OCI-LY7 (cell line): ENCODE data around the gene MYO9B. TPM values are rescaled to one million over a fixed set of nuclear protein-coding genes. Genes with fewer than 3 reads are reported as not detected.

Experiments used
- BruUV-seq: library from RNA; stranded (reverse); fragments of 400-500 nt; replicated peaks from 2 replicates; lab custom pipeline; 2021; lab: Mats Ljungman, UMichigan
- CTCF ChIA-PET: fragments of 300-600 bp; sonication (Branson Sonifier 250); formaldehyde crosslinking; loops from one replicate; lab custom pipeline; 2022; ENCODE audit warnings: antibody characterized with exemption; ENCODE audit not compliant: unreplicated experiment; lab: Charles Lee
- POLR2A ChIA-PET: fragments of 300-600 bp; sonication (Branson Sonifier 250); formaldehyde crosslinking; loops from one replicate; lab custom pipeline; 2022; ENCODE audit warnings: antibody characterized with exemption; lab: Charles Lee
- DNase-seq: peaks from one replicate; pipeline ENCODE4 v3.0.0-alpha.2; 2015; ENCODE audit warnings: low spot score
- H2AFZ ChIP-seq: fragments of 200-600 bp; sonication (generic), shearing (Covaris generic); 2 replicates; pipeline ENCODE4 v1.6.1; 2014; ENCODE audit warnings: mild to moderate bottlenecking, antibody characterized with exemption, low read length, moderate library complexity
- H3K27ac ChIP-seq: fragments of 200-600 bp; sonication (generic); 2 replicates; pipeline ENCODE4 v1.5.1; 2014; ENCODE audit warnings: mixed run types, low read depth, mild to moderate bottlenecking, moderate library complexity, low read length, inconsistent platforms; ENCODE audit not compliant: poor library complexity, severe bottlenecking
- H3K36me3 ChIP-seq: fragments of 200-600 bp; sonication (generic); 2 replicates; pipeline ENCODE4 v1.6.1; 2014; ENCODE audit warnings: mild to moderate bottlenecking, antibody characterized with exemption, low read length, moderate library complexity, mixed read lengths; ENCODE audit not compliant: insufficient read depth
- H3K4me1 ChIP-seq: fragments of 200-600 bp; sonication (generic); 2 replicates; pipeline ENCODE4 v1.5.1; 2014; ENCODE audit warnings: mild to moderate bottlenecking, low read length; ENCODE audit not compliant: insufficient read depth, poor library complexity, severe bottlenecking
- H3K4me2 ChIP-seq: fragments of 200-600 bp; sonication (generic); 2 replicates; pipeline ENCODE4 v1.6.1; 2014; ENCODE audit warnings: mild to moderate bottlenecking, low read length
- H3K4me3 ChIP-seq: fragments of 200-600 bp; sonication (generic); 2 replicates; pipeline ENCODE4 v1.5.1; 2014; ENCODE audit warnings: mild to moderate bottlenecking, low read depth, low read length; ENCODE audit not compliant: poor library complexity, severe bottlenecking
- H3K79me2 ChIP-seq: fragments of 200-600 bp; sonication (generic); 2 replicates; pipeline ENCODE4 v1.6.1; 2016; ENCODE audit warnings: low read depth, mild to moderate bottlenecking, low read length, moderate library complexity, mixed read lengths; ENCODE audit not compliant: insufficient read depth
- H3K9me2 ChIP-seq: fragments of 200-600 bp; sonication (generic); 2 replicates; pipeline ENCODE4 v1.6.1; 2016; ENCODE audit warnings: mild to moderate bottlenecking, low read length, mixed read lengths; ENCODE audit not compliant: insufficient read depth
- H3K9me3 ChIP-seq: fragments of 200-600 bp; sonication (generic); 2 replicates; pipeline ENCODE4 v1.6.1; 2014; ENCODE audit warnings: mild to moderate bottlenecking, mixed run types, low read length, mixed read lengths
- H4K20me1 ChIP-seq: fragments of 200-600 bp; sonication (generic); 2 replicates; pipeline ENCODE4 v1.6.1; 2014; ENCODE audit warnings: mild to moderate bottlenecking, antibody characterized with exemption, low read length, moderate library complexity, mixed read lengths; ENCODE audit not compliant: insufficient read depth
- CTCF ChIP-seq: fragments of 200-600 bp; sonication (generic); conservative IDR thresholded peaks from 2 replicates; pipeline ENCODE4 v1.5.1; 2014; ENCODE audit warnings: mild to moderate bottlenecking, antibody characterized with exemption, low read length, moderate library complexity, mixed read lengths
- EZH2phosphoT487 ChIP-seq: fragments of 200-600 bp; sonication (generic); IDR thresholded peaks from 2 replicates; pipeline ENCODE4 v1.6.1; 2018; ENCODE audit warnings: low read depth, borderline replicate concordance, mild to moderate bottlenecking, mixed run types, antibody characterized with exemption, low read length, moderate library complexity, mixed read lengths
- intact Hi-C: fragments of 100-400 bp; cut with micrococcal nuclease; formaldehyde crosslinking; loops from one replicate; pipeline ENCODE4 v1.10.0; 2022; ENCODE audit not compliant: unreplicated experiment
- total RNA-seq, 2 experiments: library from RNA; depleted of rRNA in 1 of 2; stranded (reverse); fragments of >200 nt in 1 of 2; shearing (Covaris generic) in 1 of 2; gene quantifications; 2 replicates each; pipeline ENCODE4 v1.2.3, GENCODE V29; 2014 to 2022

MYO9B gene
- total RNA-seq, 2 experiments from 2014 or later: 74.7 to 150 TPM

GRCh38 chr19:17109962-17110598, 34.5 kb downstream of the MYO9B start:
- intact Hi-C loops: no loop called here
- no peak for DNase-seq
- Histone ChIP-seq H2AFZ (no peak overlapping the region), H4K20me1 (no peaks in the 10 kb centered on the region), H3K9me2 (no peaks in the 10 kb centered on the region), H3K79me2 (peaks cover 43% of the 10 kb centered on the region; the same call in 1 of the 2 replicates), H3K4me2 (peak overlapping the region; percentile 33; the same call in 1 of the 2 replicates), H3K36me3 (peaks cover 55% of the 10 kb centered on the region), H3K27ac (no peak overlapping the region), H3K4me1 (peaks cover 34% of the 10 kb centered on the region), H3K4me3 (no peak overlapping the region), H3K9me3 (no peaks in the 10 kb centered on the region)
- no TSS peak for BruUV-seq
- no peak for TF ChIP-seq CTCF
- no peak for TF ChIP-seq EZH2phosphoT487
- ChIA-PET POLR2A (interaction anchor here (1.1 kb wide), 1 partner anchor 15 kb away, joined by 4 read pairs; no protein-coding TSS in a partner anchor), CTCF (no interaction called here)

GRCh38 chr19:17110599-17110966, 35.0 kb downstream of the MYO9B start:
- H2AFZ ChIP-seq: no peak overlapping the region
- no peak for DNase-seq
- POLR2A ChIA-PET: no interaction called here
- H3K27ac ChIP-seq: no peak overlapping the region
- H3K9me3 ChIP-seq: no peaks in the 10 kb centered on the region
- no peak for TF ChIP-seq EZH2phosphoT487
- 0 out of 2 replicates have a peak, but pooled peaks have one; percentile 15 for TF ChIP-seq CTCF
- H3K79me2 ChIP-seq: peaks cover 39% of the 10 kb centered on the region; the same call in 1 of the 2 replicates
- H3K9me2 ChIP-seq: no peaks in the 10 kb centered on the region
- peaks cover 29% of the 10 kb centered on the region for H3K4me1 ChIP-seq
- peaks cover 60% of the 10 kb centered on the region for H3K36me3 ChIP-seq
- no peak overlapping the region for H3K4me3 ChIP-seq
- no peaks in the 10 kb centered on the region for H4K20me1 ChIP-seq
- intact Hi-C loops: no loop called here
- BruUV-seq: no TSS peak
- H3K4me2 ChIP-seq: peak overlapping the region; percentile 33; the same call in 1 of the 2 replicates
- CTCF ChIA-PET: no interaction called here

- Histone ChIP-seq H3K79me2 (peaks cover 30% of the 10 kb centered on the region; the same call in 1 of the 2 replicates), H3K9me3 (no peaks in the 10 kb centered on the region), H3K4me2 (no peak overlapping the region), H2AFZ (no peak overlapping the region), H3K9me2 (no peaks in the 10 kb centered on the region), H4K20me1 (no peaks in the 10 kb centered on the region), H3K4me3 (no peak overlapping the region), H3K27ac (no peak overlapping the region), H3K36me3 (peaks cover 64% of the 10 kb centered on the region), H3K4me1 (peaks cover 19% of the 10 kb centered on the region)
- no peak for DNase-seq
- POLR2A ChIA-PET: no interaction called here
- CTCF ChIA-PET: no interaction called here
- BruUV-seq: no TSS peak
- intact Hi-C loops: no loop called here
- no peak for TF ChIP-seq EZH2phosphoT487
- no peak for TF ChIP-seq CTCF
Measured at GRCh38 chr19:17111766-17112165, 36.2 kb downstream of the MYO9B start.
